ENCODE measurements around the gene LGALS9B.
"Not testable (repeated sequence)": the region's sequence is repeated elsewhere in the genome, so short reads cannot be mapped to it uniquely, and the experiment has no call there.

DNA sequence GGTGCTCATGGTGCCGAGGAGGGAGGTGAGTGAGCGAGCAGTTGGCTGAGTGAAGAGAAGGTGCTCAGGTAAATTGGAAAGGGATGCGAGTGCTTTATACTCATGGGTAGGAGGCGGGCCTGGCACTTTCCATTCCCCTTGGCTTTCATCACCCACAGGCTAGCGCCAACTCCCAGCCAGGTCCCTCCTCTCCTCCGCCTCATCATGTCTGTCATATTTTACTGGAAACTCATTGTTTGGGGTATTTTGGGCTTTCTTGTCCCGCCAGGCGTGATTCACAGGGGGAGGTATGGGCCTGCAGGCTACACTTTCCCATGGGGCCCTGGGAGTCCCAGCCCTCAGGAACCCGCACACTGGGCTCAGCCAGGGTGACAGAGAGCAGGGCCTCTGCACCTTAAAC is 26.8 kb upstream of the LGALS9B start:
- TF ChIP-seq, protein P1, sequence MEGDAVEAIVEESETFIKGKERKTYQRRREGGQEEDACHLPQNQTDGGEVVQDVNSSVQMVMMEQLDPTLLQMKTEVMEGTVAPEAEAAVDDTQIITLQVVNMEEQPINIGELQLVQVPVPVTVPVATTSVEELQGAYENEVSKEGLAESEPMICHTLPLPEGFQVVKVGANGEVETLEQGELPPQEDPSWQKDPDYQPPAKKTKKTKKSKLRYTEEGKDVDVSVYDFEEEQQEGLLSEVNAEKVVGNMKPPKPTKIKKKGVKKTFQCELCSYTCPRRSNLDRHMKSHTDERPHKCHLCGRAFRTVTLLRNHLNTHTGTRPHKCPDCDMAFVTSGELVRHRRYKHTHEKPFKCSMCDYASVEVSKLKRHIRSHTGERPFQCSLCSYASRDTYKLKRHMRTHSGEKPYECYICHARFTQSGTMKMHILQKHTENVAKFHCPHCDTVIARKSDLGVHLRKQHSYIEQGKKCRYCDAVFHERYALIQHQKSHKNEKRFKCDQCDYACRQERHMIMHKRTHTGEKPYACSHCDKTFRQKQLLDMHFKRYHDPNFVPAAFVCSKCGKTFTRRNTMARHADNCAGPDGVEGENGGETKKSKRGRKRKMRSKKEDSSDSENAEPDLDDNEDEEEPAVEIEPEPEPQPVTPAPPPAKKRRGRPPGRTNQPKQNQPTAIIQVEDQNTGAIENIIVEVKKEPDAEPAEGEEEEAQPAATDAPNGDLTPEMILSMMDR (IDR thresholded peaks at IDR 0.05; ENCODE audit: low read depth, low read length, missing input control) = not testable (repeated sequence)
- TF ChIP-seq REST (IDR thresholded peaks at IDR 0.05); TAF1 (conservative IDR thresholded peaks at IDR 0.05): not testable (repeated sequence)
